BE2C (cell line): ENCODE data around the gene C1orf159.

Source experiments
- DNase-seq: peaks from one replicate; pipeline ENCODE4 v3.0.0-alpha.2; 2020
- H3K27me3 ChIP-seq: fragments of 250-450 bp; sonication (Bioruptor Pico); 2 replicates; pipeline ENCODE4 v1.5.1; 2020; ENCODE audit warnings: mild to moderate bottlenecking
- H3K36me3 ChIP-seq: fragments of 250-450 bp; sonication (Bioruptor Pico); 2 replicates; pipeline ENCODE4 v1.5.1; 2020; ENCODE audit warnings: mild to moderate bottlenecking
- H3K4me1 ChIP-seq: fragments of 250-450 bp; sonication (Bioruptor Pico); 2 replicates; pipeline ENCODE4 v1.5.1; 2020
- H3K4me3 ChIP-seq: 2 replicates; pipeline ENCODE4 v1.5.1; 2011; ENCODE audit warnings: low read depth, low read length
- H3K9me3 ChIP-seq: fragments of 250-450 bp; sonication (Bioruptor Pico); 2 replicates; pipeline ENCODE4 v1.5.1; 2020
- CTCF ChIP-seq: IDR thresholded peaks from 2 replicates; pipeline ENCODE4 v1.5.1; 2012; ENCODE audit warnings: mild to moderate bottlenecking, low read depth, low read length

The C1orf159 gene

GRCh38 chr1:1124508-1124785, 8.6 kb upstream of the C1orf159 start:
- no peaks in the 10 kb centered on the region; the same call in 1 of the 2 replicates for H3K4me1 ChIP-seq
- TF ChIP-seq CTCF = no peak

GRCh38 chr1:1123581-1124507, 8.0 kb upstream of the C1orf159 start:
- TF ChIP-seq CTCF = no peak
- H3K9me3 ChIP-seq = no peaks in the 10 kb centered on the region
- no peak overlapping the region for H3K4me3 ChIP-seq
- peaks cover 17% of the 10 kb centered on the region for H3K27me3 ChIP-seq
- peak; percentile 30 for DNase-seq
- H3K36me3 ChIP-seq = no peaks in the 10 kb centered on the region
- H3K4me1 ChIP-seq = no peaks in the 10 kb centered on the region; the same call in 1 of the 2 replicates

More at GRCh38 chr1:1124508-1124785, 8.6 kb upstream of the C1orf159 start:
- H3K4me3 ChIP-seq = no peak overlapping the region
- H3K27me3 ChIP-seq = peaks cover 11% of the 10 kb centered on the region
- H3K9me3 ChIP-seq = no peaks in the 10 kb centered on the region
- H3K36me3 ChIP-seq = no peaks in the 10 kb centered on the region
- DNase-seq = no peak

- Histone ChIP-seq H3K4me3 (no peak overlapping the region), H3K9me3 (no peaks in the 10 kb centered on the region), H3K4me1 (no peaks in the 10 kb centered on the region; the same call in 1 of the 2 replicates), H3K36me3 (no peaks in the 10 kb centered on the region), H3K27me3 (peaks cover 25% of the 10 kb centered on the region)
- no peak for TF ChIP-seq CTCF
- DNase-seq = peak; percentile 39
These were observed 7.1 kb upstream of the C1orf159 start for GRCh38 chr1:1122981-1123480.

- Histone ChIP-seq H3K4me3 (no peak overlapping the region; the same call in 1 of the 2 replicates), H3K27me3 (peaks cover 33% of the 10 kb centered on the region), H3K9me3 (no peaks in the 10 kb centered on the region), H3K36me3 (no peaks in the 10 kb centered on the region), H3K4me1 (no peaks in the 10 kb centered on the region; the same call in 1 of the 2 replicates)
- DNase-seq = peak; percentile 90
- TF ChIP-seq CTCF = peak; percentile 85
These were observed 6.4 kb upstream of the C1orf159 start for GRCh38 chr1:1122078-1122811.

GRCh38 chr1:1121611-1122077, 5.8 kb upstream of the C1orf159 start:
- peaks cover 36% of the 10 kb centered on the region for H3K27me3 ChIP-seq
- TF ChIP-seq CTCF = no peak
- H3K9me3 ChIP-seq = no peaks in the 10 kb centered on the region
- no peaks in the 10 kb centered on the region; the same call in 1 of the 2 replicates for H3K4me1 ChIP-seq
- peak; percentile 7 for DNase-seq
- H3K36me3 ChIP-seq = no peaks in the 10 kb centered on the region
- H3K4me3 ChIP-seq = no peak overlapping the region
